ENCODE data around the gene SYTL2. TPM values are rescaled to one million over a fixed set of nuclear protein-coding genes. Genes with fewer than 3 reads are reported as not detected.
A peak's percentile ranks its signal among the peaks of the same experiment; 100 is the strongest.
"Not testable (repeated sequence)": the region's sequence is repeated elsewhere in the genome, so short reads cannot be mapped to it uniquely, and the experiment has no call there.

SYTL2 gene
- total RNA-seq, 1 experiment from 2014 or later: 57.1 TPM

GRCh38 chr11:85779956-85780640 lies 30.8 kb downstream of the SYTL2 start:
- peak; percentile 43; the same call in 1 of the 2 replicates for ATAC-seq
- Histone ChIP-seq H3K9me3 (ENCODE audit: low read length) (no peaks in the 10 kb centered on the region), H3K9me2 (replicated peaks; ENCODE audit: low read length) (no peaks in the 10 kb centered on the region), H3K27me3 (ENCODE audit: low read length) (no peaks in the 10 kb centered on the region), H4K20me1 (ENCODE audit: low read length) (no peaks in the 10 kb centered on the region), H3K4me2 (ENCODE audit: low read length) (no peak overlapping the region), H3F3A (ENCODE audit: low read length, unreplicated experiment) (no peaks in the 10 kb centered on the region), H3K79me2 (ENCODE audit: low read length) (no peaks in the 10 kb centered on the region), H3K4me1 (ENCODE audit: insufficient read depth, low read length) (peaks cover 17% of the 10 kb centered on the region), H3K27ac (ENCODE audit: low read length) (no peak overlapping the region), H2AFZ (ENCODE audit: low read length) (no peak overlapping the region), H3K9ac (ENCODE audit: low read length) (no peak overlapping the region), H3K36me3 (ENCODE audit: low read depth, low read length) (no peaks in the 10 kb centered on the region), H3K4me3 (ENCODE audit: low read length) (no peak overlapping the region)
- intact Hi-C loops (cut with micrococcal nuclease): no loop called here
- TF ChIP-seq CTCF (conservative IDR thresholded peaks at IDR 0.05; ENCODE audit: low read depth, low read length) (no peak), EZH2phosphoT487 (IDR thresholded peaks at IDR 0.05; ENCODE audit: borderline replicate concordance, low read length) (no peak), EZH2 (IDR thresholded peaks at IDR 0.05; ENCODE audit: low read length, unreplicated experiment) (no peak)
- ChIA-PET CTCF (no interaction called here), POLR2A (ENCODE audit: unreplicated experiment) (interaction anchor here (0.6 kb wide), 1 partner anchor 16 kb away, joined by 5 read pairs; no protein-coding TSS in a partner anchor)
- BruUV-seq (replicated peaks): no TSS peak
- DNase-seq: peak; percentile 39

DNA sequence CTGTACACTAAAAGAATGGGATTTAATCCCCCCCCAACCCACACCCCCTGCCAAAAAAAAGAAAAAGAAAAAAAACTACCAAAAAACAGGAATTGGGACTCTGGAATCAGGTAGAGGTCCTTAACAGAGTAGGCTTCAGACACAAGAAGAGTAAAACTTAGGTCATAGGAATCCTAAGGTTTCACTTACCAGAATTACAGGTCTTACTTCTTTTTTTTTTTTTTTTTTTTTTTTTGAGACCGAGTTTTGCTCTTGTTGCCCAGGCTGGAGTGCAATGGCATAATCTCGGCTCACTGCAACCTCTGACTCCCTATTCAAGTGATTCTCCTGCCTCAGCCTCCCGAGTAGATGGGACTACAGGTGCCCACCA lies 33.4 kb downstream of the SYTL2 start:
- DNase-seq; H3K27ac ChIP-seq (ENCODE audit: low read length); H2AFZ ChIP-seq (ENCODE audit: low read length); intact Hi-C loops (cut with micrococcal nuclease); H3K27me3 ChIP-seq (ENCODE audit: low read length); H3F3A ChIP-seq (ENCODE audit: low read length, unreplicated experiment); ATAC-seq; H4K20me1 ChIP-seq (ENCODE audit: low read length); H3K9me2 ChIP-seq (replicated peaks; ENCODE audit: low read length); H3K9me3 ChIP-seq (ENCODE audit: low read length); H3K9ac ChIP-seq (ENCODE audit: low read length); BruUV-seq (replicated peaks); H3K4me3 ChIP-seq (ENCODE audit: low read length); POLR2A ChIA-PET (ENCODE audit: unreplicated experiment); CTCF ChIA-PET; H3K79me2 ChIP-seq (ENCODE audit: low read length); H3K36me3 ChIP-seq (ENCODE audit: low read depth, low read length): not testable (repeated sequence)
- Histone ChIP-seq H3K4me1 (ENCODE audit: insufficient read depth, low read length) (peaks cover 23% of the 10 kb centered on the region), H3K4me2 (ENCODE audit: low read length) (0 out of 2 replicates have a peak overlapping the region, but pooled peaks have one; percentile 7)

DNA sequence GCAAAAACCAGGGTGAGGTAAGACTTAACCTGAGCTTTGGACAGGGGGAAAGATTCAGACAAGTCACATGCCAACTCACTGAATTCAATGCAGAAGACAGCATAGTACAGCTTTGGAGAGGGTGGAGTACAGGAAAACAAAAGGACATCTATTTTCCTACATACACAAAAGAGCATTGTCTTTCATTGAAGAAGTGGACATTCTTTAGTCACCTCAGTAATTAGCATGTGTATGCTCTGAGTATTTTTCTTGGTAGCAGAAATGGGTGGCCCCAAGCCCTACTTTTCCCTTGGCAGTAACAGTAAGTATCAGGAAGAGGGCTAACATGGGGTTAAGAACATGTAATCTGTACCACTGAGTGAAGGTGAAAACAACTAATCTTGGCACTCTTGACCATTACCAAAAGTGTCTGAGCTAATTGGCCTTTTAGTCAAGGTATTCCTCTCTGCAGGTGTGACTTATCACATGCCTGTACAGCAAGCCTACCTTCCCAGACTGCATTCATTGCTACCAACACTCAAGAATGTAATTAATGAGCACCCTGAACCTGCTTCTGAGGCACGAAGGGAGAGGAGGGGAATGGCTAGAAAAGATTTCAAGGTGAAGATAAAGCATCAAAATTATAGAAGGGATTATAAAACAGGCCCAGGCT lies 33.9 kb downstream of the SYTL2 start:
- Histone ChIP-seq H3K27ac (ENCODE audit: low read length) (no peak overlapping the region), H3K9ac (ENCODE audit: low read length) (no peak overlapping the region), H3K27me3 (ENCODE audit: low read length) (no peaks in the 10 kb centered on the region), H2AFZ (ENCODE audit: low read length) (no peak overlapping the region), H3K9me3 (ENCODE audit: low read length) (no peaks in the 10 kb centered on the region), H3K4me3 (ENCODE audit: low read length) (no peak overlapping the region), H3K9me2 (replicated peaks; ENCODE audit: low read length) (no peaks in the 10 kb centered on the region), H3K4me1 (ENCODE audit: insufficient read depth, low read length) (peaks cover 23% of the 10 kb centered on the region), H4K20me1 (ENCODE audit: low read length) (no peaks in the 10 kb centered on the region), H3K4me2 (ENCODE audit: low read length) (0 out of 2 replicates have a peak overlapping the region, but pooled peaks have one; percentile 7), H3K79me2 (ENCODE audit: low read length) (no peaks in the 10 kb centered on the region), H3F3A (ENCODE audit: low read length, unreplicated experiment) (no peaks in the 10 kb centered on the region), H3K36me3 (ENCODE audit: low read depth, low read length) (no peaks in the 10 kb centered on the region)
- ATAC-seq: peak; percentile 35
- DNase-seq: no peak
- TF ChIP-seq EZH2phosphoT487 (IDR thresholded peaks at IDR 0.05; ENCODE audit: borderline replicate concordance, low read length): no peak
- TF ChIP-seq EZH2 (IDR thresholded peaks at IDR 0.05; ENCODE audit: low read length, unreplicated experiment): no peak
- no peak for TF ChIP-seq CTCF (conservative IDR thresholded peaks at IDR 0.05; ENCODE audit: low read depth, low read length)
- POLR2A ChIA-PET (ENCODE audit: unreplicated experiment): no interaction called here
- BruUV-seq (replicated peaks): no TSS peak
- intact Hi-C loops (cut with micrococcal nuclease): no loop called here
- CTCF ChIA-PET: no interaction called here

Data from PC-3 (cell line).